Calu3 (cell line): ENCODE data around the gene SCTR. TPM values are rescaled to one million over a fixed set of nuclear protein-coding genes. Genes with fewer than 3 reads are reported as not detected.

Source experiments
- BruUV-seq: library from RNA; stranded (reverse); fragments of 400-500 nt; replicated peaks from 2 replicates; lab custom pipeline; 2021; lab: Mats Ljungman, UMichigan
- CTCF ChIA-PET: fragments of 300-600 bp; sonication (Branson Sonifier 250); formaldehyde crosslinking; loops from one replicate; lab custom pipeline; 2022; ENCODE audit warnings: antibody characterized with exemption; lab: Charles Lee
- DNase-seq: peaks from one replicate; pipeline ENCODE4 v3.0.0; 2022
- H3K27ac Mint-ChIP-seq: one replicate; pipeline ENCODE4 v1.8.0; 2022; ENCODE audit warnings: mixed read lengths; ENCODE audit not compliant: unreplicated experiment
- H3K27me3 Mint-ChIP-seq: one replicate; pipeline ENCODE4 v1.8.0; 2022; ENCODE audit warnings: mixed read lengths; ENCODE audit not compliant: unreplicated experiment
- H3K36me3 Mint-ChIP-seq: one replicate; pipeline ENCODE4 v1.8.0; 2022; ENCODE audit warnings: mild to moderate bottlenecking, moderate library complexity, mixed read lengths; ENCODE audit not compliant: insufficient read depth, unreplicated experiment
- H3K4me1 Mint-ChIP-seq: one replicate; pipeline ENCODE4 v1.8.0; 2022; ENCODE audit warnings: mild to moderate bottlenecking, low read depth, mixed read lengths; ENCODE audit not compliant: unreplicated experiment
- H3K4me3 Mint-ChIP-seq: one replicate; pipeline ENCODE4 v1.8.0; 2022; ENCODE audit warnings: mild to moderate bottlenecking, low read depth, moderate library complexity, mixed read lengths; ENCODE audit not compliant: unreplicated experiment
- H3K9me3 Mint-ChIP-seq: one replicate; pipeline ENCODE4 v1.8.0; 2022; ENCODE audit warnings: low read depth, mixed read lengths; ENCODE audit not compliant: unreplicated experiment
- intact Hi-C: fragments of 100-400 bp; cut with micrococcal nuclease; formaldehyde crosslinking; loops from one replicate; pipeline ENCODE4 v1.10.0; 2022; ENCODE audit not compliant: unreplicated experiment
- total RNA-seq: library from RNA; stranded (reverse); gene quantifications from 2 replicates; pipeline ENCODE4 v1.2.3, GENCODE V29; 2022
- TF ChIP-seq, protein P1 (sequence below): fragments of 200-600 bp; IDR thresholded peaks from one replicate; pipeline ENCODE4 v1.8.0; 2022; ENCODE audit warnings: antibody characterized with exemption; ENCODE audit not compliant: unreplicated experiment

The SCTR gene
- total RNA-seq, 1 experiment from 2014 or later: 0.85 TPM

DNA sequence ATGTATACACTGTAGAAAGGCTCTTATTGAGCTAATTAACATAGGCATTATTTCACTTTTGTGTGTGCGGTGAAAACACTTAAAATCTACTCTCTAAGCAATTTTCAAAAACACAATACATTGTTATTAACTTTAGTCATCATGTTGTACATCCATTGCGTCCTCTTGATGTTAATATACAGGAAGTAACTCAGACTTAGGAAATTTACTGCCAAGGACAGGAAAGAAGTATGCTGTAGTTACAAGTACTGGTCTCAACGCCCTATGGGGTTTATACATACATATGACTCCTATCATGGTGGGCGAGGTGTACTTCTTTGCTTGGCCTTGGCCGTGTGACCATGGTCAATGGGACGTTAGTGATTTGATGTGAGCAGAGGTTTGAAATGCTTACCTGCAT is 15.5 kb downstream of the SCTR start:
- H3K9me3 Mint-ChIP-seq: no peaks in the 10 kb centered on the region
- intact Hi-C loops: no loop called here
- H3K27me3 Mint-ChIP-seq: no peaks in the 10 kb centered on the region
- TF ChIP-seq, protein P1, sequence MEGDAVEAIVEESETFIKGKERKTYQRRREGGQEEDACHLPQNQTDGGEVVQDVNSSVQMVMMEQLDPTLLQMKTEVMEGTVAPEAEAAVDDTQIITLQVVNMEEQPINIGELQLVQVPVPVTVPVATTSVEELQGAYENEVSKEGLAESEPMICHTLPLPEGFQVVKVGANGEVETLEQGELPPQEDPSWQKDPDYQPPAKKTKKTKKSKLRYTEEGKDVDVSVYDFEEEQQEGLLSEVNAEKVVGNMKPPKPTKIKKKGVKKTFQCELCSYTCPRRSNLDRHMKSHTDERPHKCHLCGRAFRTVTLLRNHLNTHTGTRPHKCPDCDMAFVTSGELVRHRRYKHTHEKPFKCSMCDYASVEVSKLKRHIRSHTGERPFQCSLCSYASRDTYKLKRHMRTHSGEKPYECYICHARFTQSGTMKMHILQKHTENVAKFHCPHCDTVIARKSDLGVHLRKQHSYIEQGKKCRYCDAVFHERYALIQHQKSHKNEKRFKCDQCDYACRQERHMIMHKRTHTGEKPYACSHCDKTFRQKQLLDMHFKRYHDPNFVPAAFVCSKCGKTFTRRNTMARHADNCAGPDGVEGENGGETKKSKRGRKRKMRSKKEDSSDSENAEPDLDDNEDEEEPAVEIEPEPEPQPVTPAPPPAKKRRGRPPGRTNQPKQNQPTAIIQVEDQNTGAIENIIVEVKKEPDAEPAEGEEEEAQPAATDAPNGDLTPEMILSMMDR: no peak
- H3K4me1 Mint-ChIP-seq: no peaks in the 10 kb centered on the region
- H3K4me3 Mint-ChIP-seq: no peak overlapping the region
- no peak overlapping the region for H3K27ac Mint-ChIP-seq
- H3K36me3 Mint-ChIP-seq: no peaks in the 10 kb centered on the region
- no TSS peak for BruUV-seq
- no peak for DNase-seq
- CTCF ChIA-PET: interaction anchor here (0.6 kb wide), 1 partner anchor 150 kb away, joined by 3 read pairs; no protein-coding TSS in a partner anchor

DNA sequence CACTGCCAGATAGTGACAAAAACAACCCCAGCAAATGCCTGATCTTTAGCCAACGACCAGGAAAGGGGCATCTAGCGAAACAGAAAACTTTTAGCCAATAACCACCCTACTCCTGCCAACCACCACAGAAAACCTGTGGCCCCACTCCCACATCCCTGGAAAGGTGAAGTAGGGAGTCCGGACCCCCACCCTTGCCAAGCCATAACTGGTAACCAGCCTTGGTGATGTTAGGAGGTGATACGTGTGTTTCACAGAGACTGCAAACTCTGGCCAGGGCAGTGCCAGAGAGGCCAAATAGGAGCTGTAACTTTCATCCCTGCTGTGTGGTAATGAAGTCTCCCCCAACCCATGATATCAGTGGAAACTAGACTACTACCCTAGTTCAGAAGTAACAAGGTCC is 27.6 kb downstream of the SCTR start:
- Mint-ChIP-seq H3K4me3 (no peak overlapping the region), H3K9me3 (peaks cover 8% of the 10 kb centered on the region), H3K27ac (no peak overlapping the region), H3K27me3 (no peaks in the 10 kb centered on the region), H3K4me1 (peaks cover 13% of the 10 kb centered on the region), H3K36me3 (peaks cover 6% of the 10 kb centered on the region)
- CTCF ChIA-PET: no interaction called here
- TF ChIP-seq, protein P1: no peak
- intact Hi-C loops: no loop called here
- DNase-seq: no peak
- no TSS peak for BruUV-seq

DNA sequence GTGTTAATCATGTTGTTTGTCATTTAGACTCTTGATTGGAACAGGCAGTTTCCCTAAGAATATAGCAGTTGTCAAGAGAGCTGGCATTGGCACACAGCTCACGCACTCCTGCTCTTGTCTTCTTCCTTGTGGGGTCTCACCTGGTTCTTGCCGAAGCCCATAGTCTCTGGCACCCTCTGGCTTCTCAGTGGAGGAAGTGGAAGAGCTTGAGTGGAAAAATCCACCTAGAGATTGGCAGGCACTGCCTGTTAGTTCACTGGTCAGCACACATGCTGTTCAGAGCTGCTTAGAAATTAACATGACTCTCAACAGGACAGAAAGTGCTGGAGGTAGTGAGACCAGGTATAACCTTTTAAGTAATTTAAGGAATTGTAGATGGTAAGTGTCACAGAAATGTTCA is 28.3 kb downstream of the SCTR start:
- Mint-ChIP-seq H3K4me3 (no peak overlapping the region), H3K27ac (no peak overlapping the region), H3K27me3 (no peaks in the 10 kb centered on the region), H3K9me3 (peaks cover 5% of the 10 kb centered on the region), H3K36me3 (peaks cover 7% of the 10 kb centered on the region), H3K4me1 (peaks cover 20% of the 10 kb centered on the region)
- intact Hi-C loops: no loop called here
- CTCF ChIA-PET: interaction anchor here (1.1 kb wide), 1 partner anchor 19 kb away, joined by 3 read pairs; no protein-coding TSS in a partner anchor
- DNase-seq: no peak
- TF ChIP-seq, protein P1: no peak
- BruUV-seq: no TSS peak

DNA sequence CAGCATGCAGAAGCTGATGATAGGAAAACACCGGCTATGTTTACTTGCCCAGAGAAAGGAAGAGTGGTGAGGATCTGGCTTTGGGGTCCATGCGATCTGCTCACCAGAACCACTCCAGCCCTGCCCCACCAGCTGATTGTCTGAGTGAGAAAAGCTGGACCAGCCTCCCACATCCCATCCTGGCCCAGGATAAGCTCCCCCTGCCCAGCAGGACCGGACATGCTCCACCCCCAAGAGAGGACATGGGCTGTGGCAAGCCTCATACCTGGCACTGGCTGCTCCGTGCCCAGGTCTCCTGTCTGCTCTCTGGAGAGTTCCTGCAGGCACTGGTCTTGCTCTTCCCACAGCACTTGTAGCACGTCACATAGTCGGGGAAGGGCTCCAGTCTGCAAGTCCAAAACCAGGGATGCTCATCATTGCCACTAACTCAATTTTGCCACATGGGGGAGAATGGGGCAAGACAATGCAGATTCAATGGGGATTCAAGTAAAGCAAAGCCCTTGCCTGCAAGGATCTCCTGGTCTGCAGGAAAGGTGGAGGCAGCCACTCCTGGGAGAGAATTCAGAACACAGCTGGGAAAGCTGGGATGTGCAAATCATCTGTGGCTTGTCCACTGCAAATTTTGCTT is 30.0 kb downstream of the SCTR start:
- CTCF ChIA-PET: interaction anchor here (0.7 to 1.0 kb wide), 3 partner anchors 18 to 34 kb away, joined by 3 to 7 read pairs (median 3); no protein-coding TSS in a partner anchor
- Mint-ChIP-seq H3K4me3 (no peak overlapping the region), H3K27ac (no peak overlapping the region), H3K36me3 (peaks cover 7% of the 10 kb centered on the region), H3K27me3 (no peaks in the 10 kb centered on the region), H3K9me3 (peaks cover 2% of the 10 kb centered on the region), H3K4me1 (peaks cover 37% of the 10 kb centered on the region)
- TF ChIP-seq, protein P1: no peak
- intact Hi-C loops: loop anchor here (5.0 kb wide), 1 partner anchor 153 kb away; no protein-coding TSS in a partner anchor
- BruUV-seq: no TSS peak
- no peak for DNase-seq
